GM12801 (cell line): ENCODE measurements around the gene GPS1.

ENCODE experiments used
- TF ChIP-seq, protein P1 (sequence below): IDR thresholded peaks from one replicate; pipeline ENCODE4 v1.5.1; 2011; ENCODE audit warnings: control low read depth; ENCODE audit not compliant: insufficient read length; ENCODE audit errors: extremely low read depth

GPS1 gene

DNA sequence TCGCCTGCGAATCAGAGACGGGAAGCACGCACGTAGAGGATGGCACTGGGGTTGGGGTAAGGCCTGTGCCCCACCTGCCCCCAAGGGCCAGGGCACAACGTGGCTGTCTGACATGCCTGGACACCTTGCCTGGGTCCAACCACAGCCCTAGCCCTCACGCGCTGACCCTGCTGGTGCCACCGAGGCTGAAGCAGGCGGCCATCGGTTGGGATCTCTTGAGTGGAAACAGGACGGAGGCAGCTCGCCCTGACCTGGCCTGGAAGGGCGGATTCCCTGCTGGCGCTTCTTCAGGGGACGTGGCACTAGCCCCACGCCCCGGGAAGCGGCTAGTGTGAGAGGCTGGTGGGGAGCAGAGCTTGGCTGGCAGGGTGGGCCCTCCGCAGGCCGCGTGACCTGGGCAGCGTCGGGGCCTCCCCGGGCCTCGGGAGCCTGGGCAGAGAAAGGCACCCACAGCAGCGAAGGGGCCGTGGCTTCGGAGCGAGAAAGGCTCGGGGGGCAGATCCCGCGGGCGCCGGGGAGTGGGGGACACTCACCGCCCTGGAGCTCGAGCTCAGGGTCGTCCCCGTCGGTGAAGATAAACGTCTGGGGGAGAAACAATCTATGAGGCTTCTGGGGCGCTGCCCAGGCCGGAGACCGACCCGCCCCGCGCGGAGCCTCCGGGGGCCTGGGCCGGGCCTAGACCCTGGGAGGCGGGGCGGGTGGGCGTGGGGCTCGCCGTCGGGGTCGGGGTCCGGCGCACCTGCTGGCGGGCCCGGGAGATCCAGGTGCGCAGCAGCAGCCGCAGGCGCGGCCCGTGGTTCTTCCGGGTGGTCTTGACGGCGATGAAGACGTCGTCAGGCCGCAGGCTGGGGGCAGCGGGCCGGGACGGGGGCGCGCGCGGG is 697 bp upstream of the GPS1 start:
- TF ChIP-seq, protein P1, sequence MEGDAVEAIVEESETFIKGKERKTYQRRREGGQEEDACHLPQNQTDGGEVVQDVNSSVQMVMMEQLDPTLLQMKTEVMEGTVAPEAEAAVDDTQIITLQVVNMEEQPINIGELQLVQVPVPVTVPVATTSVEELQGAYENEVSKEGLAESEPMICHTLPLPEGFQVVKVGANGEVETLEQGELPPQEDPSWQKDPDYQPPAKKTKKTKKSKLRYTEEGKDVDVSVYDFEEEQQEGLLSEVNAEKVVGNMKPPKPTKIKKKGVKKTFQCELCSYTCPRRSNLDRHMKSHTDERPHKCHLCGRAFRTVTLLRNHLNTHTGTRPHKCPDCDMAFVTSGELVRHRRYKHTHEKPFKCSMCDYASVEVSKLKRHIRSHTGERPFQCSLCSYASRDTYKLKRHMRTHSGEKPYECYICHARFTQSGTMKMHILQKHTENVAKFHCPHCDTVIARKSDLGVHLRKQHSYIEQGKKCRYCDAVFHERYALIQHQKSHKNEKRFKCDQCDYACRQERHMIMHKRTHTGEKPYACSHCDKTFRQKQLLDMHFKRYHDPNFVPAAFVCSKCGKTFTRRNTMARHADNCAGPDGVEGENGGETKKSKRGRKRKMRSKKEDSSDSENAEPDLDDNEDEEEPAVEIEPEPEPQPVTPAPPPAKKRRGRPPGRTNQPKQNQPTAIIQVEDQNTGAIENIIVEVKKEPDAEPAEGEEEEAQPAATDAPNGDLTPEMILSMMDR: no peak

DNA sequence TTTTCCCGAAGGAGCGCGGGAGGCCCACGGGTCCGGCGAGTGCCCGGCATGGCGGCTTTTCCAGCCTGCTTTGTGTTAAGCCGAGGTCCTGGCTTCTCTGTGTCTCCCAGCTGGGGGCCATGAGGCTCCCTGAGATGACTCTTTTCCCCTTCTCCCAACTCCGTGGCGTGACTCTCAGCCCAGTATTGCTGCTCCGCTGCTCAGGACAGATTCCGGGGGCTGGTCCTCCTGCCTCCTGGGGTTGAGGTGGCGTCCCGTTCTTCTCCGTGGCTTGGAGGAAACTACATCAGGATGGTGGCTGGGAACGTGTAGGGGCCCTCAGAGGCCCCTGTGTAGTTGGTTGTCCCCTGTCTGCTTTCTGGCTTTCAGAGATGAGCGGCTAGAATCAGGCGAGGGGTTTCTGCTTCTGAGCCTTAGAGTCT is 951 bp downstream of the GPS1 start:
- TF ChIP-seq, protein P1: no peak

DNA sequence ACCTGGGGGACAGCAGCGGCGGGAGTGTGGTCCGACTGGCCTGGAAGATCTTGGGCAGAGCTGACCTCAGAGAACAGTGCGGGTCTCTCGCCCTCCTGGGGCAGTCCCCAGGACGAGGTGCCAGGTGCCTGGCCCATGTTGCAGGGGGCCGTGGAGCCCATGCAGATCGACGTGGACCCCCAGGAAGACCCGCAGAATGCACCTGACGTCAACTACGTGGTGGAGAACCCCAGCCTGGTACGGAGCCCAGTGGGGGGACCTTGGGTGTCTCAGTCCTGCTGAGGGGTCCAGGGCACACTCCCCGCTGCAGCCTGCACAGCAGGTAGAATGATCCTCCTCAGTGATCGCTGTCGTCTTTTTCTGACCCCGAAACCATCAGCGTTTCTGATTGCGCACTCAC is 1.4 kb downstream of the GPS1 start:
- TF ChIP-seq, protein P1: no peak

DNA sequence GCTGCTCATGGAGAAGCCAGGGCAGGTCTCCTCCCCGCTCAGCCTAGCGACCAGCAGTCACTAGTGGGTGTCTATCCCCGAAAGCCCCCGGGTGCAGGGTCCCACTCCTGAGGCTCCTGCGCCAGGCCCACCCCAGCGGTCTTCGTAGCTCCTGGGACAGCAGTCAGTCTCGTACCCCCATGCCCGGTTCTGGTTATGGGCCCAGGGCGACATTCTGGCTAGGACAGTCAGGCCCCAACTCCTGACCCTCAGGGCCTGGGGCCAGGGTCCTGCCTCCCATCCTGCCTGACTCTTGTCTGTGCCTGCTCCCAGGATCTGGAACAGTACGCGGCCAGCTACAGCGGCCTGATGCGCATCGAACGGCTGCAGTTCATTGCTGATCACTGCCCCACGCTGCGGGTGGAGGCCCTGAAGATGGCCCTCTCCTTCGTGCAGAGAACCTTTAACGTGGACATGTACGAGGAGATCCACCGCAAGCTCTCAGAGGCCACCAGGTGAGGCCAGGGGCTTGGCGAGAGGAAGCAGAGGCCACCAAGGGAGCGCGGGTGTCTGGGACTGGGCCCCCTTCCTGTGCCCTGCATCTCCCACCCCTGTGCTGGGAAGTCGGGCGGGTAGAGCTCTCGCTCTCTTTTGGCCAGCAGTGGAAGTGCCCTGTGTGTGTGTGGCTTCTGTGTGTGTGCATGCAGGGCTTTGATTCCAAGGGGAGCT is 2.0 kb downstream of the GPS1 start:
- TF ChIP-seq, protein P1: no peak

DNA sequence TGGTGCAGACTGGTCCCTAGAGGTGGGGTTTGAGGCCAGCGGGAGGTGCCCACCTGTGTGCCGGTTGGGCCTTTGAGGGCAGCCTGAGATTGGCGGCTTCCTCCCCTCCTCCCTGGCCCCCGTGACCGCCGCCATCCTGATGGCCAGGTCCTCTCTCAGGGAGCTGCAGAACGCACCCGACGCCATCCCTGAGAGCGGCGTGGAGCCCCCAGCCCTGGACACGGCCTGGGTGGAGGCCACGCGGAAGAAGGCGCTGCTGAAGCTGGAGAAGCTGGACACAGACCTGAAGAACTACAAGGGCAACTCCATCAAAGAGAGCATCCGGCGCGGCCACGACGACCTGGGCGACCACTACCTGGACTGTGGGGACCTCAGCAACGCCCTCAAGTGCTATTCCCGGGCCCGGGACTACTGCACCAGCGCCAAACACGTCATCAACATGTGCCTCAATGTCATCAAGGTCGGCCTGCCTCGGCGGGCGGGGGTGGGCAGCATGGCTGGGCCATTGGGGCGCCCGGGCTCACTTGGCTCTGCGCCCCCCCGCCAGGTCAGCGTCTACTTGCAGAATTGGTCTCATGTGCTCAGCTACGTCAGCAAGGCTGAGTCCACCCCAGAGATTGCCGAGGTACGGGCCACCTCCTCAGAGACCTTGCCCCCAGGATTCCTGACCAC is 2.8 kb downstream of the GPS1 start:
- TF ChIP-seq, protein P1: no peak

DNA sequence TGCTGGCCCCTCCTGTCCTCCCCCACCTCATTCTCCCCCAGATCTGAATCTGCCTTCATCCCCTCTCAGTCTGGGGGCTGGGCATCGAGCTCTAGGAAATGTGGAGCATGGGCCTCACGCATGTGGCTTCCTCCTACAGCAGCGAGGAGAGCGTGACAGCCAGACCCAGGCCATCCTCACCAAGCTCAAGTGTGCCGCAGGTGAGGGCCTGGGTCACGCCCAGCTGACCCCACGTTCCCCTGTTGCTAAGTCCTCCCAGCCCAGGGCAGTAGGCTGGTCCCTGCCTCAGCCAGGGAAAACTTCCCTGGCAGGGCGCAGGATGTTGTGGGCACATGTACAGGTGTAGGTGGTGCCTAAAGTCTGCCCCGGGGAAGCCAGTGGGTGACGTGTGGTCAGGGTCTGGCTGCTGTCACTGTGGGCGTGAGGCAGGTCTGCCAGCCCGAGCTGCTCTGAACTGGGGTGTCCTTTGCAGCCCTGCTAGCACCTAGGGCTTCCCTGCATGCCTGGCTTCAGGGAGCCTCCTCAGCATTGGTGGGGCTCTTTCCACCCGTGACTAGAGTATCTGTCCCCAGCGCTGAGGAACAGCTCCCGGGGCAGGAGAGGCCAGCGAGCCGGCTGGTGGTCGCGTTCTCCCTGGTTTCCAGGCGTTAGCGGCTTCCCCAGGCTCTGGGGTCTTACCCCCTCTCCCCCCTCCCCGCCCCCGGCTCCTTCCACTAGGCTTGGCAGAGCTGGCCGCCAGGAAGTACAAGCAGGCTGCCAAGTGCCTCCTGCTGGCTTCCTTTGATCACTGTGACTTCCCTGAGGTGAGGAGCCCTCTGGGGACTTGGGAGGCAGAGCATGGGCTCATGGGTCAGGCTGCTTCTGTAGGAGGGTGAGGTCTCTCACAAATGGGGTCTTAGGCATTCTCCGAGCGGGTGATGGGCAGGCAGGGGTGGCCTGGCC is 3.6 kb downstream of the GPS1 start:
- TF ChIP-seq, protein P1: no peak
